ENCODE data around the gene TOP2A. TPM values are rescaled to one million over a fixed set of nuclear protein-coding genes. Genes with fewer than 3 reads are reported as not detected.
"Not testable (repeated sequence)": the region's sequence is repeated elsewhere in the genome, so short reads cannot be mapped to it uniquely, and the experiment has no call there.

Gene TOP2A
- total RNA-seq, 1 donor from 2014 or later: 32.4 TPM

GRCh38 chr17:40371261-40371929 is 46.3 kb downstream of the TOP2A start:
- no peak for DNase-seq
- no peak overlapping the region for H3K4me3 Mint-ChIP-seq (ENCODE audit: unreplicated experiment)
- no peak for TF ChIP-seq CTCF (IDR thresholded peaks at IDR 0.05; ENCODE audit: partially characterized antibody, unreplicated experiment)

DNA sequence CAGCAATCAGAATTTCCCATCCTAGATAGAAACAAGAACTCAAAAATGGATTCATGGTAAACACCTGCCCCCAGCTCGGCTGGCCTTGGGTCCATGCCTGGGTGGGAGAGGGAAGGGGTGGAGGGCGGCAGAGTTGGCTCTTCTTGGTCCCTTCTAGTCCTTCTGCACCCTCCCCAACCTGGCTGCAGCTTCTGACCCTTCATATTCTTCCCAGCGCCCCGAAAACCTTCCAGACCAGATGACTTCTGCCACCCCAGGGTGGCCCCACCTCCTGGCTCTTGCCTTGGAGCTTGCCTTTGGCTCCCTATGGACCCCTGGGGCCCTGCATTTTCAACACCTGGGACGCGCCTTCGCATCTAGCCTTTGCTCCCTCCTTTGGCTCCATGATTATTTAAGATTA is 47.8 kb downstream of the TOP2A start:
- TF ChIP-seq CTCF (IDR thresholded peaks at IDR 0.05; ENCODE audit: partially characterized antibody, unreplicated experiment): no peak
- Mint-ChIP-seq H3K4me3 (ENCODE audit: unreplicated experiment) (no peak overlapping the region), H3K27me3 (ENCODE audit: unreplicated experiment) (no peaks in the 10 kb centered on the region), H3K9me3 (ENCODE audit: unreplicated experiment) (peaks cover 2% of the 10 kb centered on the region), H3K36me3 (ENCODE audit: unreplicated experiment) (peaks cover 9% of the 10 kb centered on the region), H3K27ac (ENCODE audit: unreplicated experiment) (no peak overlapping the region), H3K4me1 (ENCODE audit: low read depth, unreplicated experiment) (no peaks in the 10 kb centered on the region)
- no peak for DNase-seq

More at GRCh38 chr17:40371261-40371929, 46.3 kb downstream of the TOP2A start:
- Mint-ChIP-seq H3K27me3 (ENCODE audit: unreplicated experiment) (no peaks in the 10 kb centered on the region), H3K9me3 (ENCODE audit: unreplicated experiment) (no peaks in the 10 kb centered on the region), H3K36me3 (ENCODE audit: unreplicated experiment) (peaks cover 9% of the 10 kb centered on the region), H3K27ac (ENCODE audit: unreplicated experiment) (no peak overlapping the region), H3K4me1 (ENCODE audit: low read depth, unreplicated experiment) (no peaks in the 10 kb centered on the region)

- not testable (repeated sequence) for H3K4me3 Mint-ChIP-seq (ENCODE audit: unreplicated experiment); H3K27me3 Mint-ChIP-seq (ENCODE audit: unreplicated experiment); H3K4me1 Mint-ChIP-seq (ENCODE audit: low read depth, unreplicated experiment); DNase-seq; H3K36me3 Mint-ChIP-seq (ENCODE audit: unreplicated experiment); H3K9me3 Mint-ChIP-seq (ENCODE audit: unreplicated experiment); H3K27ac Mint-ChIP-seq (ENCODE audit: unreplicated experiment)
Observed at GRCh38 chr17:40367728-40368127, 50.0 kb downstream of the TOP2A start.

GRCh38 chr17:40366861-40367518 is 50.7 kb downstream of the TOP2A start:
- no peak for TF ChIP-seq CTCF (IDR thresholded peaks at IDR 0.05; ENCODE audit: partially characterized antibody, unreplicated experiment)
- no peak overlapping the region for H3K27ac Mint-ChIP-seq (ENCODE audit: unreplicated experiment)
- H3K36me3 Mint-ChIP-seq (ENCODE audit: unreplicated experiment): no peaks in the 10 kb centered on the region
- peaks cover 1% of the 10 kb centered on the region for H3K4me1 Mint-ChIP-seq (ENCODE audit: low read depth, unreplicated experiment)
- no peak overlapping the region for H3K4me3 Mint-ChIP-seq (ENCODE audit: unreplicated experiment)
- H3K27me3 Mint-ChIP-seq (ENCODE audit: unreplicated experiment): peaks cover 6% of the 10 kb centered on the region
- DNase-seq: no peak
- peaks cover 2% of the 10 kb centered on the region for H3K9me3 Mint-ChIP-seq (ENCODE audit: unreplicated experiment)

DNA sequence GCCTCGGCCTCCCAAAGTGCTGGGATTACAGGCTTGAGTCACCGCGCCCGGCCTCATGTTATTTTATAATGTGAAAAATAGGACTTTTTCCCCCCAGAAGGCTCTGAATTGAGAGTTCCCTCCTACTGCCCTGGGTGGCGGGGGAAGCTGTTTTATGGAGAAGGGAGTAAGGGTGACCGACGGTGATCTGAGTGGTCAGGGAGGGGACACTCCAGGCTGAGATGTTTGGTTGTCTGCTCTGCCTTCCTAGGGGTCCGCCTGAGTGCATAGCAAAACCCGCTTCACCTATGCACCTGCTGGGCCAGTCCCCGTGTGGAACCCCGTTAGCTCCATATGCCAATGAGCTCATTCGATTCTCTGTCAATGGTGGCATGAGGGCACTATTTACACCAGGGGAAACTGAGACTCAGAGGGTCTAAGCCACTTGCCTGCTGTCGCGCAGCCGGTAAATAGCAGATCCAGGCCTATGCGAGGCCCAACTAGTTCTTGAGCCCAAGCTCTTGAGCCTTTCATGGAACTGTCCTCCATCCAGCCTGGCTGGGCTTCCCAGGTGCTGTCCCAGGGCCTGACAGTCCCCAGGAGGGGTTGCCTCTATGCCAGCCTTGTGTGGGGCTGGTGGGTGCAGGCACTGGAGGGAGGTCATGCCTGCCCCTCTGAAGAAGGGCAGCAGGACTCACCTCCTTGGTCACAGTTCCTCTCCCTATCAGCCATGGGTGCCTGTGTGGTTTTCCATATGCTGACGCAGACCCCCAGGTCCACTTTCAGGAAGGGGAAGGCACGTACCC is 51.4 kb downstream of the TOP2A start:
- H3K27ac Mint-ChIP-seq (ENCODE audit: unreplicated experiment): no peak overlapping the region
- H3K36me3 Mint-ChIP-seq (ENCODE audit: unreplicated experiment): no peaks in the 10 kb centered on the region
- no peak for DNase-seq
- peaks cover 6% of the 10 kb centered on the region for H3K9me3 Mint-ChIP-seq (ENCODE audit: unreplicated experiment)
- H3K4me3 Mint-ChIP-seq (ENCODE audit: unreplicated experiment): no peak overlapping the region
- peaks cover 7% of the 10 kb centered on the region for H3K27me3 Mint-ChIP-seq (ENCODE audit: unreplicated experiment)
- peaks cover 1% of the 10 kb centered on the region for H3K4me1 Mint-ChIP-seq (ENCODE audit: low read depth, unreplicated experiment)
- TF ChIP-seq CTCF (IDR thresholded peaks at IDR 0.05; ENCODE audit: partially characterized antibody, unreplicated experiment): no peak
